Heart right ventricle (tissue), 16 donors: ENCODE results near the gene TMEM151B. TPM values are rescaled to one million over a fixed set of nuclear protein-coding genes. Genes with fewer than 3 reads are reported as not detected.

Experiments used
- ATAC-seq, 8 donors: fragments of 200-7000 bp; cut with Tn5 transposase; one replicate each; pipeline ENCODE4 v1.9.1; 2020; ENCODE audit warnings: mild to moderate bottlenecking in 8 of 8, moderate library complexity in 8 of 8, moderate number of reproducible peaks in 1 of 8
- DNase-seq, 2 donors: peaks; one replicate each; pipeline ENCODE4 v3.0.0-alpha.2; 2020
- H3K27ac ChIP-seq, 10 donors: fragments of 200-600 bp; sonication (generic) in 2 of 10; one replicate each; pipeline versions ENCODE4 v1.5.0 to v1.8.0; 2020 to 2022; ENCODE audit warnings: mild to moderate bottlenecking in 3 of 10
- H3K27me3 ChIP-seq, 7 donors: fragments of 200-600 bp; one replicate each; pipeline ENCODE4 v1.8.0; 2021 to 2022; ENCODE audit warnings: mild to moderate bottlenecking in 2 of 7
- H3K36me3 ChIP-seq, 9 donors: fragments of 200-600 bp; sonication (generic) in 1 of 9; one replicate each; pipeline versions ENCODE4 v1.5.0 to v1.8.0; 2020 to 2022; ENCODE audit warnings: mild to moderate bottlenecking in 2 of 9
- H3K4me1 ChIP-seq, 9 donors: fragments of 200-600 bp; sonication (generic) in 1 of 9; one replicate each; pipeline versions ENCODE4 v1.5.0 to v1.8.0; 2020 to 2022; ENCODE audit warnings: mild to moderate bottlenecking in 4 of 9
- H3K4me3 ChIP-seq, 10 donors: fragments of 200-600 bp; sonication (generic) in 2 of 10; one replicate each; pipeline versions ENCODE4 v1.5.0 to v1.8.0; 2020 to 2022; ENCODE audit warnings: mild to moderate bottlenecking in 7 of 10, moderate library complexity in 2 of 10
- H3K9me3 ChIP-seq, 11 donors: fragments of 200-600 bp in 10 of 11; sonication (generic) in 2 of 11; one replicate each; pipeline versions ENCODE4 v1.5.0 to v1.8.0; 2013 to 2022; ENCODE audit warnings: mild to moderate bottlenecking in 2 of 11, control low read depth in 1 of 11, moderate library complexity in 1 of 11
- WGBS, 2 donors: extraction: QIAGEN DNeasy Blood & Tissue Kit; methylation state at CpG; one replicate each; pipeline ENCODE4 v1.1.7; 2013; ENCODE audit warnings: inconsistent platforms in 1 of 2; 5-methylcytosine and 5-hydroxymethylcytosine counted together
- intact Hi-C, 10 donors: fragments of 100-400 bp; cut with DNase I; formaldehyde crosslinking; loops; one replicate each; pipeline versions ENCODE4 v1.11.1 to v1.14.2; 2022
- polyA plus RNA-seq, 2 donors: library from polyadenylated mRNA; stranded (reverse); fragments of 200-250 nt; gene quantifications; one replicate each; pipeline ENCODE4 v1.2.3, GENCODE V29; 2013
- total RNA-seq, 10 donors: library from RNA; stranded (reverse); fragmentation: NEBNext Ultra II Directional in 3 of 10; extraction: Animal tissue kit (Norgen Biotek cat#: 25700) in 3 of 10; gene quantifications; one replicate each; pipeline versions ENCODE4 v1.2.1 to v1.2.4, GENCODE V29; 2021 to 2023
- TF ChIP-seq, protein P1 (sequence below), 9 donors: fragments of 200-600 bp; sonication (generic) in 2 of 9; IDR thresholded peaks; one replicate each; pipeline versions ENCODE4 v1.5.0 to v1.8.0; 2021 to 2022; ENCODE audit warnings: antibody characterized with exemption in 9 of 9, mild to moderate bottlenecking in 5 of 9, moderate library complexity in 1 of 9
- donor health status: Arrhythmogenic right ventricular cardiomyopathy.
- donor health status: ischemic (EF 13 %, LVEDD 7.1; RV severe dilation, severe dysfunction).
- donor health status: healthy with polysubstance abuse.
- donor health status: DM: no; HTN: yes; CAD: no.
- donor health status: DM: no; HTN: no; CAD: no.
- donor health status: ischemic (EF 25% LVEDD 6.9; RV normal size, moderate dysfunction).
- donor health status: ischemic (EF 25% LVEDD 5.7; RV mildly dilated, moderate dysfunction).
- donor health status: healthy.
- donor health status: DM: yes; HTN: yes; CAD: no.
- donor health status: Ischemic cardiomyopathy.
- donor health status: ischemic (EF 35%, LVEDD 5.7; RV mildly dilated, moderate dysfunction).
- donor health status: nonischemic (EF 11% LVEDD 7.7; RV severe dilation, severe dysfunction).
- donor health status: DM: yes; HTN: yes; CAD: no.
- donor health status: PGD.
- donor health status: ischemic (EF 29% LVEDD 5.4; RV normal size, mild dysfunction).
- donor health status: nonischemic (EF 23%, LVEDD 6.1; RV moderate dilation, normal function).

Gene TMEM151B
- total and polyA plus RNA-seq, 12 donors: 0.09 to 2.2 (median 0.43) TPM; not detected in 4

GRCh38 chr6:44284121-44284520 lies 13.9 kb downstream of the TMEM151B start:
- WGBS, 2 donors: 48% methylated on average over 2 of the region's 2 CpGs

DNA sequence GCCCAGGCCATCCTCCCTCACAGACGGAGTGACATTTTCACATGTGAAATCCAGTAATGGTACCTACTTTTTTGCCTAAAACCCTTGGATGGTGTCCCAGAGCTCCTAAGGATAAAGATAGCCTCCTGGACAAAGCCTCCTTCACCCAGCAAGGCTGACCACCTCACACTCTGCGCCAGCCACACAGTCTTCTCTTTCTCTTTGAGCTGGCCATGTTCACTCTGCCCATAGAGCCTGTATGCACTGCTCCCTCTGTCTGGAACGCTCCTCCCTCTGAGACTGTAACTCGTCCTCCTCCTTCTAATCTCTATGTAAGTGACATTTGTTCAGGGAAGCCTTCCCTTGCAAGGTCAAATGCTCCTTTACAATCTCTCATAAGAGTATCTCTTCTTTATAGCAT lies 14.6 kb downstream of the TMEM151B start:
- TF ChIP-seq, protein P1, sequence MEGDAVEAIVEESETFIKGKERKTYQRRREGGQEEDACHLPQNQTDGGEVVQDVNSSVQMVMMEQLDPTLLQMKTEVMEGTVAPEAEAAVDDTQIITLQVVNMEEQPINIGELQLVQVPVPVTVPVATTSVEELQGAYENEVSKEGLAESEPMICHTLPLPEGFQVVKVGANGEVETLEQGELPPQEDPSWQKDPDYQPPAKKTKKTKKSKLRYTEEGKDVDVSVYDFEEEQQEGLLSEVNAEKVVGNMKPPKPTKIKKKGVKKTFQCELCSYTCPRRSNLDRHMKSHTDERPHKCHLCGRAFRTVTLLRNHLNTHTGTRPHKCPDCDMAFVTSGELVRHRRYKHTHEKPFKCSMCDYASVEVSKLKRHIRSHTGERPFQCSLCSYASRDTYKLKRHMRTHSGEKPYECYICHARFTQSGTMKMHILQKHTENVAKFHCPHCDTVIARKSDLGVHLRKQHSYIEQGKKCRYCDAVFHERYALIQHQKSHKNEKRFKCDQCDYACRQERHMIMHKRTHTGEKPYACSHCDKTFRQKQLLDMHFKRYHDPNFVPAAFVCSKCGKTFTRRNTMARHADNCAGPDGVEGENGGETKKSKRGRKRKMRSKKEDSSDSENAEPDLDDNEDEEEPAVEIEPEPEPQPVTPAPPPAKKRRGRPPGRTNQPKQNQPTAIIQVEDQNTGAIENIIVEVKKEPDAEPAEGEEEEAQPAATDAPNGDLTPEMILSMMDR (IDR thresholded peaks at IDR 0.05): no peak
- intact Hi-C loops: no loop called here
- H3K27me3 ChIP-seq: peaks cover 5 to 77% (median 39%) of the 10 kb centered on the region in 7 donors
- DNase-seq: no peak
- H3K9me3 ChIP-seq: no peaks in the 10 kb centered on the region
- peaks cover 0 to 5% (median 0%) of the 10 kb centered on the region in 9 donors for H3K4me1 ChIP-seq
- no peak overlapping the region for H3K27ac ChIP-seq
- no peak overlapping the region for H3K4me3 ChIP-seq
- no peak for ATAC-seq
- 64 to 66% methylated on average over 4 of the region's 4 CpGs for WGBS, 2 donors
- H3K36me3 ChIP-seq: no peaks in the 10 kb centered on the region

More at GRCh38 chr6:44284121-44284520, 13.9 kb downstream of the TMEM151B start:
- H3K27ac ChIP-seq: no peak overlapping the region
- H3K4me1 ChIP-seq: peaks cover 0 to 5% (median 0%) of the 10 kb centered on the region in 9 donors
- DNase-seq: no peak
- TF ChIP-seq, protein P1 (IDR thresholded peaks at IDR 0.05): no peak
- intact Hi-C loops: no loop called here
- no peak for ATAC-seq
- H3K4me3 ChIP-seq: no peak overlapping the region
- no peaks in the 10 kb centered on the region for H3K9me3 ChIP-seq
- no peaks in the 10 kb centered on the region for H3K36me3 ChIP-seq
- peaks cover 5 to 71% (median 31%) of the 10 kb centered on the region in 7 donors for H3K27me3 ChIP-seq

- peaks cover 0 to 5% (median 0%) of the 10 kb centered on the region in 9 donors for H3K4me1 ChIP-seq
- DNase-seq (no peak), ATAC-seq (no peak)
- TF ChIP-seq, protein P1 (IDR thresholded peaks at IDR 0.05): no peak
- H3K36me3 ChIP-seq: no peaks in the 10 kb centered on the region
- no peaks in the 10 kb centered on the region for H3K9me3 ChIP-seq
- no peak overlapping the region for H3K4me3 ChIP-seq
- no peak overlapping the region for H3K27ac ChIP-seq
- H3K27me3 ChIP-seq: peaks cover 5 to 84% (median 47%) of the 10 kb centered on the region in 7 donors
- 69 to 79% methylated on average over 25 of the region's 25 CpGs for WGBS, 2 donors
- intact Hi-C loops: no loop called here
Observed at GRCh38 chr6:44285552-44286284, 15.5 kb downstream of the TMEM151B start.

- H3K4me1 ChIP-seq: peaks cover 0 to 5% (median 0%) of the 10 kb centered on the region in 9 donors
- TF ChIP-seq, protein P1 (IDR thresholded peaks at IDR 0.05): no peak
- H3K4me3 ChIP-seq: no peak overlapping the region
- intact Hi-C loops: no loop called here
- WGBS, 2 donors: 89 to 90% methylated on average over 12 of the region's 12 CpGs
- H3K36me3 ChIP-seq: no peaks in the 10 kb centered on the region
- no peak for DNase-seq
- no peaks in the 10 kb centered on the region for H3K9me3 ChIP-seq
- no peak overlapping the region for H3K27ac ChIP-seq
- H3K27me3 ChIP-seq: peaks cover 5 to 84% (median 53%) of the 10 kb centered on the region in 7 donors
- no peak for ATAC-seq
Observed at GRCh38 chr6:44286285-44286565, 16.0 kb downstream of the TMEM151B start.
